HepG2 (cell line): ENCODE results near the gene TCEA3. TPM values are rescaled to one million over a fixed set of nuclear protein-coding genes. Genes with fewer than 3 reads are reported as not detected.
A peak's percentile ranks its signal among the peaks of the same experiment; 100 is the strongest.

Experiments
- DBP ChIP-seq: sonication (generic); formaldehyde crosslinking; IDR thresholded peaks from 2 replicates; pipeline ENCODE4 v1.4.0; 2020; ENCODE audit warnings: missing genetic modification reagents; ENCODE audit errors: not compliant biosample characterization
- FIP1L1 ChIP-seq: fragments of 200-400 bp; formaldehyde crosslinking; IDR thresholded peaks from 2 replicates; pipeline ENCODE4 v1.6.1; 2018; ENCODE audit warnings: low read depth, mild to moderate bottlenecking, low read length, moderate library complexity, borderline replicate concordance; ENCODE audit not compliant: insufficient read depth
- GABPB1 ChIP-seq: IDR thresholded peaks from 2 replicates; pipeline ENCODE4 v1.6.1; 2016; ENCODE audit warnings: mild to moderate bottlenecking, missing genetic modification reagents, moderate library complexity, missing compliant biosample characterization
- HDAC2 ChIP-seq: sonication (generic); formaldehyde crosslinking; IDR thresholded peaks from 2 replicates; pipeline ENCODE4 v1.4.0; 2020; ENCODE audit warnings: missing genetic modification reagents
- HINFP ChIP-seq: sonication (generic); formaldehyde crosslinking; IDR thresholded peaks from 2 replicates; pipeline ENCODE4 v1.4.0; 2020; ENCODE audit warnings: low read depth, mild to moderate bottlenecking, missing genetic modification reagents
- JARID2 ChIP-seq: sonication (generic); formaldehyde crosslinking; IDR thresholded peaks from 2 replicates; pipeline ENCODE4 v1.8.1; 2023; ENCODE audit warnings: missing genetic modification reagents, inconsistent platforms; ENCODE audit not compliant: insufficient replicate concordance
- KLF12 ChIP-seq: sonication (generic); formaldehyde crosslinking; IDR thresholded peaks from 2 replicates; pipeline ENCODE4 v1.4.0; 2020; ENCODE audit warnings: missing genetic modification reagents, borderline replicate concordance
- POLR2AphosphoS2 ChIP-seq: IDR thresholded peaks from 2 replicates; pipeline ENCODE4 v1.6.1; 2011; ENCODE audit warnings: low read depth, low read length, improper control_type of control experiment
- TAF15 ChIP-seq: fragments of 200-400 bp; formaldehyde crosslinking; IDR thresholded peaks from one replicate; pipeline ENCODE4 v1.6.1; 2018; ENCODE audit warnings: mild to moderate bottlenecking, low read depth, low read length; ENCODE audit not compliant: poor library complexity, severe bottlenecking
- TCF7L2 ChIP-seq: IDR thresholded peaks from 2 replicates; pipeline ENCODE4 v1.6.1; 2011; ENCODE audit warnings: mild to moderate bottlenecking, low read depth, low read length, moderate library complexity
- TRIM22 ChIP-seq: fragments of 450-650 bp; IDR thresholded peaks from 2 replicates; pipeline ENCODE4 v1.6.1; 2017
- ZBTB1 ChIP-seq: sonication (generic); formaldehyde crosslinking; IDR thresholded peaks from 2 replicates; pipeline ENCODE4 v1.4.0; 2020; ENCODE audit warnings: missing genetic modification reagents, borderline replicate concordance
- ZNF280D ChIP-seq: sonication (generic); formaldehyde crosslinking; IDR thresholded peaks from 2 replicates; pipeline ENCODE4 v1.5.1; 2020; ENCODE audit warnings: mild to moderate bottlenecking, missing genetic modification reagents
- ZNF326 ChIP-seq: sonication (generic); formaldehyde crosslinking; IDR thresholded peaks from 2 replicates; pipeline ENCODE4 v1.4.0; 2020; ENCODE audit warnings: missing genetic modification reagents, borderline replicate concordance
- ZNF383 ChIP-seq: sonication (generic); formaldehyde crosslinking; IDR thresholded peaks from 2 replicates; pipeline ENCODE4 v1.4.0; 2020; ENCODE audit warnings: missing genetic modification reagents, mild to moderate bottlenecking, borderline replicate concordance
- ZNF414 ChIP-seq: sonication (generic); formaldehyde crosslinking; IDR thresholded peaks from 2 replicates; pipeline ENCODE4 v1.5.0; 2020; ENCODE audit warnings: missing genetic modification reagents
- ZNF563 ChIP-seq: sonication (generic); formaldehyde crosslinking; IDR thresholded peaks from 2 replicates; pipeline ENCODE4 v1.8.0; 2022; ENCODE audit warnings: mild to moderate bottlenecking, moderate library complexity, missing genetic modification reagents
- ZNF772 ChIP-seq: sonication (generic); formaldehyde crosslinking; IDR thresholded peaks from 2 replicates; pipeline ENCODE4 v1.5.0; 2020; ENCODE audit warnings: mild to moderate bottlenecking, missing genetic modification reagents
- ZNF83 ChIP-seq: sonication (generic); formaldehyde crosslinking; IDR thresholded peaks from 2 replicates; pipeline ENCODE4 v1.4.0; 2020; ENCODE audit warnings: missing genetic modification reagents, mild to moderate bottlenecking, borderline replicate concordance
- ZNF891 ChIP-seq: sonication (generic); formaldehyde crosslinking; IDR thresholded peaks from 2 replicates; pipeline ENCODE4 v1.5.0; 2020; ENCODE audit warnings: mild to moderate bottlenecking, missing genetic modification reagents
- polyA plus RNA-seq, 8 experiments: library from polyadenylated mRNA; depleted of rRNA in 3 of 8; stranded (reverse) in 7 of 8; unstranded in 1 of 8; fragments of >200 nt; fragmentation: Illumina TruSeq in 4 of 8; extraction: Trizol in 4 of 8; gene quantifications; 2 replicates each; pipeline versions ENCODE4 v1.2.1 to v1.2.3, GENCODE V29; 2011 to 2016; ENCODE audit warnings: low read depth in 4 of 8, missing spikeins in 1 of 8, mixed read lengths in 1 of 8; ENCODE audit not compliant: insufficient read depth in 1 of 8
- total RNA-seq, 5 experiments: library from RNA; depleted of rRNA; stranded (reverse); fragments of >200 nt; fragmentation: Illumina TruSeq; extraction: Trizol; gene quantifications; 2 replicates each; pipeline ENCODE4 v1.2.3, GENCODE V29; 2016; ENCODE audit warnings: low read depth in 1 of 5

Gene TCEA3
- total and polyA plus RNA-seq, 2 of the 13 experiments (the other 11 are each of a cell fraction or from before 2014, with no cell fraction given): 55.5 to 84.6 TPM

- no peak for TF ChIP-seq TRIM22
- TF ChIP-seq ZNF326 (CRISPR knock-in tag): no peak
- TF ChIP-seq ZNF83 (CRISPR knock-in tag): 0 out of 2 replicates have a peak, but pooled peaks have one; percentile 39
- TF ChIP-seq ZNF772 (CRISPR knock-in tag): no peak
- no peak for TF ChIP-seq TAF15
- TF ChIP-seq FIP1L1: no peak
- no peak for TF ChIP-seq ZBTB1
- no peak for TF ChIP-seq JARID2
- 0 out of 2 replicates have a peak, but pooled peaks have one; percentile 22 for TF ChIP-seq KLF12 (CRISPR knock-in tag)
- no peak for TF ChIP-seq HINFP (CRISPR knock-in tag)
- peak; percentile 48; the same call in 1 of the 2 replicates for TF ChIP-seq ZNF891 (CRISPR knock-in tag)
- peak; percentile 32; the same call in 1 of the 2 replicates for TF ChIP-seq GABPB1
- TF ChIP-seq ZNF280D (CRISPR knock-in tag): no peak
- no peak for TF ChIP-seq DBP (CRISPR knock-in tag)
- TF ChIP-seq ZNF563 (CRISPR knock-in tag): no peak
- TF ChIP-seq TCF7L2: no peak
- no peak; the same call in 1 of the 2 replicates for TF ChIP-seq ZNF414 (CRISPR knock-in tag)
- TF ChIP-seq POLR2AphosphoS2: no peak
- no peak for TF ChIP-seq ZNF383
- peak; percentile 55; the same call in 1 of the 2 replicates for TF ChIP-seq HDAC2 (CRISPR knock-in tag)
These were observed 894 bp downstream of the TCEA3 start (continued) for GRCh38 chr1:23423415-23424292.
